ENCODE measurements around the gene LRRC10B.

The LRRC10B gene

GRCh38 chr11:61535998-61536675 lies 27.6 kb downstream of the LRRC10B start:
- TF ChIP-seq CTCF (IDR thresholded peaks at IDR 0.05; ENCODE audit: low read depth, low read length, missing control alignments): no peak
- DNase-seq (ENCODE audit: extremely low read depth, low read depth): no peak
- H3K4me3 ChIP-seq (replicated peaks; ENCODE audit: low read depth, low read length): no peak overlapping the region

GRCh38 chr11:61536676-61537270 lies 28.2 kb downstream of the LRRC10B start:
- no peak overlapping the region for H3K4me3 ChIP-seq (replicated peaks; ENCODE audit: low read depth, low read length)
- no peak for DNase-seq (ENCODE audit: extremely low read depth, low read depth)
- TF ChIP-seq CTCF (IDR thresholded peaks at IDR 0.05; ENCODE audit: low read depth, low read length, missing control alignments): no peak

- H3K4me3 ChIP-seq (replicated peaks; ENCODE audit: low read depth, low read length): no peak overlapping the region
- TF ChIP-seq CTCF (IDR thresholded peaks at IDR 0.05; ENCODE audit: low read depth, low read length, missing control alignments): no peak
- DNase-seq (ENCODE audit: extremely low read depth, low read depth): no peak
These were observed 28.8 kb downstream of the LRRC10B start for GRCh38 chr11:61537326-61537725.

- TF ChIP-seq CTCF (IDR thresholded peaks at IDR 0.05; ENCODE audit: low read depth, low read length, missing control alignments): no peak
- no peak for DNase-seq (ENCODE audit: extremely low read depth, low read depth)
- no peak overlapping the region for H3K4me3 ChIP-seq (replicated peaks; ENCODE audit: low read depth, low read length)
These were observed 30.1 kb downstream of the LRRC10B start for GRCh38 chr11:61538636-61538961.

GRCh38 chr11:61539006-61539405 lies 30.5 kb downstream of the LRRC10B start:
- DNase-seq (ENCODE audit: extremely low read depth, low read depth): no peak
- TF ChIP-seq CTCF (IDR thresholded peaks at IDR 0.05; ENCODE audit: low read depth, low read length, missing control alignments): no peak

GRCh38 chr11:61539831-61540357 lies 31.3 kb downstream of the LRRC10B start:
- no peak for TF ChIP-seq CTCF (IDR thresholded peaks at IDR 0.05; ENCODE audit: low read depth, low read length, missing control alignments)
- no peak for DNase-seq (ENCODE audit: extremely low read depth, low read depth)
- no peak overlapping the region for H3K4me3 ChIP-seq (replicated peaks; ENCODE audit: low read depth, low read length)

More at GRCh38 chr11:61539006-61539405, 30.5 kb downstream of the LRRC10B start:
- no peak overlapping the region for H3K4me3 ChIP-seq (replicated peaks; ENCODE audit: low read depth, low read length)
